MM.1S (cell line): ENCODE measurements around the gene NEURL1B.

Experiments
- EZH2 ChIP-seq: fragments of 300-600 bp; sonication (generic); optimal IDR thresholded peaks from 2 replicates; pipeline ENCODE3; 2017; ENCODE audit warnings: low read depth, mild to moderate bottlenecking, antibody characterized with exemption, low read length, mixed read lengths
- TF ChIP-seq, protein P1 (sequence below): fragments of 300-600 bp; sonication (generic); IDR thresholded peaks from 2 replicates; pipeline ENCODE4 v1.5.1; 2016; ENCODE audit warnings: antibody characterized with exemption, low read length, mixed read lengths

- TF ChIP-seq EZH2: no peak
- TF ChIP-seq, protein P1, sequence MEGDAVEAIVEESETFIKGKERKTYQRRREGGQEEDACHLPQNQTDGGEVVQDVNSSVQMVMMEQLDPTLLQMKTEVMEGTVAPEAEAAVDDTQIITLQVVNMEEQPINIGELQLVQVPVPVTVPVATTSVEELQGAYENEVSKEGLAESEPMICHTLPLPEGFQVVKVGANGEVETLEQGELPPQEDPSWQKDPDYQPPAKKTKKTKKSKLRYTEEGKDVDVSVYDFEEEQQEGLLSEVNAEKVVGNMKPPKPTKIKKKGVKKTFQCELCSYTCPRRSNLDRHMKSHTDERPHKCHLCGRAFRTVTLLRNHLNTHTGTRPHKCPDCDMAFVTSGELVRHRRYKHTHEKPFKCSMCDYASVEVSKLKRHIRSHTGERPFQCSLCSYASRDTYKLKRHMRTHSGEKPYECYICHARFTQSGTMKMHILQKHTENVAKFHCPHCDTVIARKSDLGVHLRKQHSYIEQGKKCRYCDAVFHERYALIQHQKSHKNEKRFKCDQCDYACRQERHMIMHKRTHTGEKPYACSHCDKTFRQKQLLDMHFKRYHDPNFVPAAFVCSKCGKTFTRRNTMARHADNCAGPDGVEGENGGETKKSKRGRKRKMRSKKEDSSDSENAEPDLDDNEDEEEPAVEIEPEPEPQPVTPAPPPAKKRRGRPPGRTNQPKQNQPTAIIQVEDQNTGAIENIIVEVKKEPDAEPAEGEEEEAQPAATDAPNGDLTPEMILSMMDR: no peak
Observed at GRCh38 chr5:172670444-172670843, 29.4 kb downstream of the NEURL1B start.
